Measurements from ENCODE around the gene KIF7. TPM values are rescaled to one million over a fixed set of nuclear protein-coding genes. Genes with fewer than 3 reads are reported as not detected.

Gene KIF7
- total and polyA plus RNA-seq, 10 of the 15 experiments (the other 5 are each of a cell fraction or from before 2014, with no cell fraction given), result 0.01 to 0.36 (median 0.10) TPM; not detected in 2

GRCh38 chr15:89647191-89647851 is 7.9 kb downstream of the KIF7 start:
- H3K27me3 ChIP-seq (replicated peaks in 1 of 2; ENCODE audit: control insufficient read depth in 2 of 2, insufficient read depth in 2 of 2, low read length in 1 of 2), result no peaks in the 10 kb centered on the region
- DNase-seq (ENCODE audit: low read depth, low spot score) (no peak), FAIRE-seq (no peak), ATAC-seq (peak; percentile 95)
- H3K9me3 ChIP-seq (replicated peaks; ENCODE audit: control insufficient read depth, insufficient read depth, low read length), result no peaks in the 10 kb centered on the region
- no peaks in the 10 kb centered on the region for H3K36me3 ChIP-seq (ENCODE audit: control insufficient read depth in 2 of 2, insufficient read depth in 2 of 2, low read length in 1 of 2)
- H3K27ac ChIP-seq (ENCODE audit: control insufficient read depth, insufficient read depth), result no peak overlapping the region
- H3K4me2 ChIP-seq (ENCODE audit: control insufficient read depth, insufficient read depth), result no peak overlapping the region
- H3K9ac ChIP-seq (ENCODE audit: control insufficient read depth, insufficient read depth, low read length), result no peak overlapping the region
- in situ Hi-C loops (cut with MboI) (no loop called here), intact Hi-C loops (cut with micrococcal nuclease; ENCODE audit: unreplicated experiment) (no loop called here)
- SMC1A ChIA-PET (ENCODE audit: uncharacterized antibody, unreplicated experiment), result no interaction called here
- 26% methylated on average over 25 of the region's 25 CpGs for WGBS (ENCODE audit: insufficient coverage, insufficient replicate concordance, low lambda C conversion rate, missing lambda C conversion rate)
- no TSS peak for BruUV-seq (replicated peaks)
- H3K4me3 ChIP-seq, result no peak overlapping the region
- H2AFZ ChIP-seq (ENCODE audit: control insufficient read depth, low read depth, low read length), result no peak overlapping the region
- no peaks in the 10 kb centered on the region for H3K4me1 ChIP-seq (ENCODE audit: control insufficient read depth, insufficient read depth, low read length)
- H4K20me1 ChIP-seq (ENCODE audit: control insufficient read depth, insufficient read depth), result no peaks in the 10 kb centered on the region
- CTCF ChIA-PET, result interaction anchor here (0.6 to 1.6 kb wide), 6 partner anchors 10 to 1307 kb away, joined by 3 to 4 read pairs (median 3); partner anchors contain the start of gene RCCD1
- POLR2A ChIA-PET, result no interaction called here
- RAD21 ChIA-PET (ENCODE audit: unreplicated experiment), result no interaction called here
- no peaks in the 10 kb centered on the region for H3K79me2 ChIP-seq (ENCODE audit: control insufficient read depth, insufficient read depth, low read length)
- no peak for TF ChIP-seq NFYA (IDR thresholded peaks at IDR 0.05; ENCODE audit: borderline replicate concordance, low read depth, low read length)
- no peak for TF ChIP-seq FOS (IDR thresholded peaks at IDR 0.05; ENCODE audit: borderline replicate concordance, extremely low read depth, insufficient read length)
- no peak for TF ChIP-seq MEF2B (IDR thresholded peaks at IDR 0.05; ENCODE audit: partially characterized antibody, poor library complexity, severe bottlenecking)
- TF ChIP-seq IRF4 (IDR thresholded peaks at IDR 0.05; ENCODE audit: low read depth, low read length), result no peak
- peak; percentile 50 for TF ChIP-seq RUNX3 (IDR thresholded peaks at IDR 0.05; ENCODE audit: low read length)
- no peak for TF ChIP-seq PKNOX1 (IDR thresholded peaks at IDR 0.05)
- TF ChIP-seq RAD21 (IDR thresholded peaks at IDR 0.05; ENCODE audit: insufficient read depth, low read depth, low read length), result peak; percentile 32; the same call in 1 of the 2 replicates
- TF ChIP-seq RELA (IDR thresholded peaks at IDR 0.05; ENCODE audit: borderline replicate concordance, partially characterized antibody), result no peak
- TF ChIP-seq CUX1 (IDR thresholded peaks at IDR 0.05; ENCODE audit: insufficient replicate concordance, low read depth, low read length), result no peak
- TF ChIP-seq MTA2 (IDR thresholded peaks at IDR 0.05; ENCODE audit: low read depth), result no peak
- no peak for TF ChIP-seq ZNF384 (IDR thresholded peaks at IDR 0.05; ENCODE audit: borderline replicate concordance, low read depth, low read length)
- TF ChIP-seq CEBPB (IDR thresholded peaks at IDR 0.05; ENCODE audit: borderline replicate concordance in 1 of 2, low read depth in 2 of 2, low read length in 2 of 2), result no peak
- TF ChIP-seq SMC3 (IDR thresholded peaks at IDR 0.05; ENCODE audit: borderline replicate concordance, low read length), result peak; percentile 33; the same call in 1 of the 2 replicates
- TF ChIP-seq POLR2AphosphoS5 (IDR thresholded peaks at IDR 0.05; ENCODE audit: low read length), result no peak
- TF ChIP-seq MYC (IDR thresholded peaks at IDR 0.05; ENCODE audit: insufficient read depth, insufficient read length, insufficient replicate concordance, low read length, severe bottlenecking), result no peak

All from GM12878 (cell line).